GM03348 (cell line): ENCODE measurements around the gene EMX2.
"Not testable (repeated sequence)": the region's sequence is repeated elsewhere in the genome, so short reads cannot be mapped to it uniquely, and the experiment has no call there.

Source experiments
- DNase-seq: peaks from one replicate; pipeline ENCODE4 v3.0.0; 2012; ENCODE audit warnings: low spot score

The EMX2 gene

DNA sequence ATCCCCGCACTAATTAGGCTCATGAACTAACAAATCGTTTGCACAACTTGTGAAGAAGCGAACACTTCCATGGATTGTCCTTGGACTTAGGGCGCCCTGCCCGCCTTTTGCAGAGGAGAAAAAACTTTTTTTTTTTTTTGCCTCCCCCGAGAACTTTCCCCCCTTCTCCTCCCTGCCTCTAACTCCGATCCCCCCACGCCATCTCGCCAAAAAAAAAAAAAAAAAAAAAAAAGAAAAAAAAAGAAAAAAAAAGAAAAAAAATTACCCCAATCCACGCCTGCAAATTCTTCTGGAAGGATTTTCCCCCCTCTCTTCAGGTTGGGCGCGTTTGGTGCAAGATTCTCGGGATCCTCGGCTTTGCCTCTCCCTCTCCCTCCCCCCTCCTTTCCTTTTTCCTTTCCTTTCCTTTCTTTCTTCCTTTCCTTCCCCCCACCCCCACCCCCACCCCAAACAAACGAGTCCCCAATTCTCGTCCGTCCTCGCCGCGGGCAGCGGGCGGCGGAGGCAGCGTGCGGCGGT, at the start of gene EMX2:
Gene EMX2 (plus strand): TSS at position 41 of the 519 bp plus-strand sequence. CDS start 522 bp downstream, outside the sequence.
- no peak for DNase-seq

DNA sequence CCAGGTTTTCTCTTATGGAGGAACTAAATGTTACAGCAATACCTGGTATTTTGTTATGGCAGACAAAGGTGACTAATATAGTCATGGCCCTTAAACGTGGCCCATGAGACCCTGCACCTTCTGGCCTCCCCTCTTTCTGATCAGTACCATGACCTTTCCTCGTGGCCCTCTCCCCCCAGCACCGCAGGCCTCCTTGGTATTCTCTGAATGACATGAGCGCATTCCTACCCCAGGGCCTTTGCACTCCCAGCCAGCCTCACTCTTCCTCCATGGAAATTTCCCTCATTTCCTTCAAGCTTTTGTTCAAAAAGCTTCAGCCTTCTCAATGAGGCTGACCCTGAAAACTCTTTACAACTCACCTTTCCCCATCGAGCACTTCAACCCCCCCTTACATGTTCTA, 46.5 kb upstream of the EMX2 start:
- DNase-seq = no peak

DNA sequence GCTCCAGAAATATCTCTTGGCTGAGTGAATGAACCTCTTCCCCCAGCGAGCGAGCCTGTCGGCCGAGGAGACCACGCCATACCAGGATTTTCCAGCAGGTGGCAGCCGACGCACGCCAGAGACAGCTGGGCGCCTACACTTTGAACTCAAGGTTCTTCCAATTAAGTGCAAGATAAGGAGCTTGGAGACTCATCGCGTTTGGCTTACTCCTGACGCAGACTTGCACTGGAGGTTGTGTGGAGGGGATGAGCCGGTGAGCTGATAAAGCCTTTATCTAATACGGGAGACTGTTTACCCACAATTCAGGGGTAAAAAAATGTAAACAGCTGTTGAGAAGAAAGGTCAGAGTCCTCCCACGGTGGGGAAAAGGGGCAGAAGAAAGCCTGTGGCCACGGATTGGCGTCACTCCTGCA, 45.9 kb upstream of the EMX2 start:
- DNase-seq = peak; percentile 89

DNA sequence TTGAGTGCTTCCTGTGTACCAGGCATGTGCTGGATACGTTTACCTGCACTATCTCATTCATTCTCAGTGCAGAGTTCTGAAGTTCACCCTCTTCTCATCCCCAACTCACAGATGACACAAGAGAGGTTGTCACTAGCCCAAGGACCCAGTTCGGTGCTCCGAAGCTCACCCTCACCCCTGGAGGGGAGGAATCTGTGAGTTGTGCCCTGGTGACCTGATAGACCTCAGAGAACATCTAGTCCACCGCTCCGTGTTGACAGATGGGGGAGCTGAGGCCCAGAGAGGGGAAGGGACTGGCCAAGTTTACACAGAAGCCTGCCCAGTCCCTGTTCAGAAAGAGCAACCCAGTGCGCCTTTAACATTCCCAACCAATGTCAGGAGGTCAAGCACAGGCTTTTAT, 44.8 kb upstream of the EMX2 start:
- DNase-seq = no peak

DNA sequence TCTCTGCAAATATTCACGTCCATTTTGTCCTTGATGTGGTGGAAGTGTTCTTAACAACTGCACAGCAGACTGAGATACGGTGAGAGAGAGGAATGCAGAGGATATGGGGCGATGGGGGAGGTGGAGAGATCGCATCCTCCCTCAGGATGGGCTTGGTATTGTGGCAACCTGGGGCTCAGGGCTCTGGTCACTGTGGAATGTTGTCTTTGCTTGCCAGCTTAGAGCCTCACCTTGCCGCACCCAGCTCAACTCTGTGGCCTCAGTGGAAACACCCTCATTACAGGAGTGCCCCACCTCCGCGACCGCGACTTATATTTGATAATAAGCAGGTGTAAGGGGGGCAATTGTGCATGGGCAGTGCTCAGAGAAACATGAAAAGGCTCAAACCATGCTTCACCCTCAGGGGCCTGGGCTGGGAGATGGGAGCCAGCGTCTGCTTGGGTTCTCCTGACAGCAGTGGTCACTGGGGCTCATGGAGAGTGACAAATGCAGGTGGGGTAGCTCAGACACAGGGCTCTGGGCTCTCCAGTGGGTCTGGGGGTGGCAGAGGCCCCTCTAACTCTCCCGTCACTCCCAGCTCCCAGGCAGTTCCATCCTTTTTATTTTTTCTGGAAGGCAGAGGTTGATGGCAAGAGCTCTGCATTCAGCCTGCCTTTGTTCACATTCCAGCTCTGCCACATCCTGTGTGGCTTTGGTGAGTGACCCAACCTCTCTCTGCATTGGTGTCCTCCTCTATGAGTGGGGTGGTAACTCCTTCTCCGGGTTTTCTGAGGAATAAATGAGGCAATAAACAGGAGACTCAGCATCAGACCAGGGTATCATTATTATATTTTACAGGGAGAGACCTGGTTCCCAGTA, 43.1 kb upstream of the EMX2 start:
- peak; percentile 72 for DNase-seq

DNA sequence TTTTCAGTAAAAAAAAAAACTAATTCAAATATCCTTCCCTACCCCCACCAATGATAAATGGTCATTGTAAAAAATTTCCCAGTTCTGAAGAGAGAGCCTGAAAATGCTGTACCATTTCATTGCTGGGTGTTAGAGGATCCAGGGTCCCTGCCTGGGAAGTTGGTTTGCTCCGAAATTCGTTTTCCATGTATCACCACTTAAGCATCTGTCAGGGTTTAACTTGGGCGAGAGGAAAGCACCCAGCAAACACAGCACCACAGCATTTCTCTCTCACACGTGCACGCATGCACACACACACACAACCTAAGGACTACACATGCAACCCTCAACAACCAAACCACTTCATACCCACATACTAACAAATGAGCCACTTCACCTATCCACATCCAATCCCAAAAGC, 42.1 kb upstream of the EMX2 start:
- DNase-seq = no peak

DNA sequence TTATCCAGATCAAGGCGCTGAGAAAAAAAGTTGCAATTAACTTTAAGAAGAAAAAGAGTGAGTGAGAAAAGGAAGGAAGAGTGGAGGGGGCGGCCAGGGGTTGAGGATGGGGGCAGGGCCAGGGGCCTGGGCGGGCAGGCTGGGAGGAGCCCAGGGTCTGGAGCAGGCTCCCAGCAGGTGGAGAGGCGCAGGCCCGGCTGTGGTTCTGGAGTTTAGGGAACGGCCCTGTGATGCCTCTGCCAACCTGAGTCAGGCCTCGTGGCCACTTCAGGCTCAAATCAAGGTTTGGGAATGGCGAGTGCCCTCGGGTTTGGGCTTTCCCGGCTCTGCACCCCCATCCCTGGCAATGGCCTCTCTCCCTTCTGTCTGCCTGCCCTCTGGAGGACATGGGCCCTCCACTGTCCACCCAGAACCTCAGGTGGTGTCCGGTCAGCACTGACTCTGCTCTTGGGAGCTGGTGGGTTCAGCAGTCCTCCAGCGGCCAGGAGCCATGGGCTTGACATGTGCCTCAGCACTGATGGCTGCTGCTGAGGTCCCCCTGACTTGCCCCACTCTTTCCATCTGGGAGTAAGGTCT, 41.0 kb upstream of the EMX2 start:
- no peak for DNase-seq

DNA sequence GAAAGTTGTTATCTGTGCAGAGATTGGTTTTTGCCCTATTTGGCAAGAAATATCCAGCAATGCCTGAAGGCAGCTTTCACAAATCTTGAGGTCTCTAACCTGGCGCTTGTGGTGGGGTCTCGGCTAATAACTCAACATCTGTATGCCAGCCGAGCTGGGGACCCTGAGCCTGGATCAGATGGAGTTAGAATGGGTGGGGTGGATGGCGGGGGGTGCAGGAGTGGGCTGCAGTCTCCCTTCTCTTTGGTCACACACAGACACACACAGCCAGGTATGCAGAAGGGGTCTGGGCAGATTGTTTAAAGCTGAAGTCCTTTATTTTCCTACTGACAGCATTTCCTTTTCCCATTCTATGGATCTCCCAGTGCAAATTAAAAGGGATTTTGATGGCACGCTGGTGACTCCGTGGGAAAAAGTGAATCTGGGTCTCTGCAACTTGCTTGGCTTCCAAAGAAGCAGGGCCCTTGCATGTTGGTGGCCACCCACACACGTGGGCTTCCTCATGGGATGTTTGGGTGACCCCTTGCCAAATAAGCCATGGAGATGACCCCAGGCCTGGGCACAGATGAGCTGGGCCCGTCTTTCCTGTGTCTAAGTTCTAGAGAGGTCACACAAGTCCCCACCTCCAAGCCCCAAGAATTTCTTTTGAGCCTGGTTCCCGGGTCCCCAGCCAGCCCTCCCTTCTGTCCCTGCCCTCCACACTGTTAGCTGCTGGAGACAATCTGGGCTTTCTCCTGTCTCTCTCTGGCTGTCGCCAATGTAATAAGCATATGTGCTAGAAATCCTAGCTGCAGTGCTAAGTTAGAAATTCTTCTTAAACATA, 39.9 kb upstream of the EMX2 start:
- DNase-seq = no peak

DNA sequence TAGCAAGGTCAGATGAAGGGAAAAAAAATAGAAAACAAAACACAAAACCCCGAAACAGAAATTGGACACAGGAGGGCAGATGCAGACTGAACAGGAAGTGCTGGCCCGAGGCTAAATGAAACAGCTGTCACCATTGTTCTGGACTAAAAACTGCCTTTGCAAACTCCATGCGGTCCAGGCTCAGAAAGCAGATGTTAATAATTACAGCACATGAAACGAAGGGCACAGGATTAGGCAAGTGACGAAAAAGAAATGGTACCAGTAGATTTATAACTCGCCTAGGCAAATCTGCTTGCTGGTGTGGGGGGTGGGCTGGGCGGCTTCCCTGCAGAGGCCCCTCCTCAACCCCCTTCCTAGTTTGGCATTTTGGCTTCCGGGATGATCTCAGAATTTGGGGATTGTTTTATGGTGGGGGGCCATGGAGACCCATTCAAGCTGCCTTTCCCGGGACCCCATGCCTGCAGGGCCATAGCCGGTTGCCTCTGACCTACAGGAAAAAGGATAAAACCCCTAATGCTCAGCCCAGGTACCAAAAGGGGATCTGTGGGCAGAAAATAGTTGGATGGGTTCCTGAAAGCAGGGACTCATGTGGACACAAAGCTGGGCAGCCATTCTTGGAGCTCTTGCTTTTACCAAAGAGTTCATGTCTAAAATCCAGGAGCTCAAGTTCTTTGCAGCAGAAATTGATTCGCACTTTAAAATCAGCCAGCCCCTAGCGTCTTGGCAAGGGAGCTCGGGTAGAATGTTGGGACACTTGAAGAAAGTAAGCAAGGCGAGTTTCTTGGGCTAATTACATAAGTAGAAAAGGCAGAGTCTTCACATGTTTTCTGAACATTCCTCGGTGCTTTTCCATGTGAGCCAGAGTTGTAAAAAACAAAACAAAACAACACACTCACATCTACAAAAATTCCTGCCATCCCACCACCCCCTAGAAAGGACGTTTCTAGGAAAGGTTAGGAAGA, 39.0 kb upstream of the EMX2 start:
- peak; percentile 71 for DNase-seq

DNA sequence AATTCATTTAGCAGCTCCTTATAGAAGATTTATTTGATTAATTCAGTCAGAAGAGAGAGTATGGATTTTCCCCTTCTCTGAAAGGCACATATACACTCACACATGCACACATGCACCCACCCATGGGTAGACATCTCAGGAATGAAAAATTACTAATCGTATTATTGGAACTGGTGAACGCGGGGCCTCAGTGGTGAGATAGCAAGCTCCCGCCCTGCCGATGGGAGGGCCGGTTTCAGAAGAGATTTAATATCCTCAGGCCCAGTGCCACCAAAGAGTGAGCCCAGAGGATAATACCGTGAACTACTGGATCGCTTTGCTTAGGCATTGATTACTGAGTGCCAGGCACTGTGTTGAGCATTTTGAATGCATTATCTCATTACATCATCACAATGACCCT, 38.0 kb upstream of the EMX2 start:
- no peak for DNase-seq

DNA sequence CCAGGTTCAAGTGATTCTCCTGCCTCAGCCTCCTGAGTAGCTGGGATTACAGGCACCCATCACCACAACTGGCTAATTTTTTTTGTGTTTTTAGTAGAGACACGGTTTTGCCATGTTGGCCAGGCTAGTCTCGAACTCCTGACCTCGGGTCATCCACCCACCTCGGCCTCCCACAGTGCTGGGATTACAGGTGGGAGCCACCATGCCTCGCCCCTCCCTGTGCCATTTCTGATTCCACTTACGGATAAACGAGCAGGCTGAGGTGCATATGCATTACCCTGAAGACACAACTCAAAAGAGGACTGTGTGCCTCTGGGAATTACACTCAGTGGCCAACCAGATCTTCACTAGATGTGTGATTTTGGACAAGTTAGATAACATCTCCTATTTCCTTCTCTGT, 35.5 kb upstream of the EMX2 start:
- not testable (repeated sequence) for DNase-seq

DNA sequence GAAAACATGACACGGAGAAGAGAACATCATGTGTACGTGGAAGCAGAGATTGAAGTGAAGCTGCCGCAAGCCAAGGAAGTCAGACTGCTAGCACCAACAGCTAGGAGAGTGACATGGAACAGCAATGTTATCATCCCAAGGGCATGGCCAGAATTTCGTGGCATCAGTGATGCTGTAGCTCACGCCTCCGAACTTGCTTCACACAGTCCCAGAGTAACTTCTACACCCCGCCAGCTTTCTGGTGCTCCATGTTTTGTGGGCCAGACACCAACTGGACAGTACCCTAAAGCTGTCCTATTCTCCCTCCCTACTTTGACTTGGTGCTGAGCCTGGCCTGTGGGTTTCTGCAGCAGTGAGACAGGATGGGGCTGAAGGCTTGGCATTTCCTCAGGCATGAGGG, 33.0 kb upstream of the EMX2 start:
- no peak for DNase-seq

DNA sequence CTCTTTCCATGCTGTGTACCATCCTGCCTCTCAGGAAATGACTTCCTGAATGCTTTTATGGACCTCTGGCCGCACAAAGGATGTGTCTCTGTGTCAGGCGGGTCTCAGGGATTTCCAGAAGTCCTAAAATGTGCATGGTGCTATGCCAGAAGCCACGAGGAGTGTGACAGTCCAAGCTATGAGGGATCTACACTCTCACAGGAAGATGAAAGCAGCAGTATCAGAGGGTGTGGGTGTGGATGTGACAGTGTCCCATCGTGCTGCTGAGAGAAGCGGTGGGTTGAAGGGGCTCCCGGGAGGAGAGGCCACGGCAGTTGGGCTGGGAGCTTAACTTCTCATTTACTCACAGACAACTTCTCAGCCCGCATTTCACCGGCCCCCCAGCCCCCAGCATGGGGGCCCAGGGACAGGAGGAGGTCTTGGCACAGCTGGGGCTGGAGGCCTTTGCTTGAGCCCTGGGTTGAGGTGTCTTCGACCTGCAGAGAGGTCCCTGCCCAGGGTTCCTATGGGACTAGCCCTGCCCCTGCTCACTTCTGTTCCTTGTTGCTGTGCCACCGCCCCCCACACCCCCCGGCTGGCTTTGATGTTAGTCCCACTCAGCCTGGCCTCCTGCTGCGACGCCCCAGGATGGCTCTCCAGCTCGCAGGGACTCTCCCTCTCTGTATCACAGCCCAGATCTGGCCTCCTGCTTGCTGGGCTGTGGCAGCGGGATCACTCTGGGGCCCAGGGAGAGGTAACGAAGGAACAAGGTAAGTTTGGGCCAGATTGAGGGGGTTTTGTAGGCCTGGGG, 30.8 kb upstream of the EMX2 start:
- DNase-seq = no peak

DNA sequence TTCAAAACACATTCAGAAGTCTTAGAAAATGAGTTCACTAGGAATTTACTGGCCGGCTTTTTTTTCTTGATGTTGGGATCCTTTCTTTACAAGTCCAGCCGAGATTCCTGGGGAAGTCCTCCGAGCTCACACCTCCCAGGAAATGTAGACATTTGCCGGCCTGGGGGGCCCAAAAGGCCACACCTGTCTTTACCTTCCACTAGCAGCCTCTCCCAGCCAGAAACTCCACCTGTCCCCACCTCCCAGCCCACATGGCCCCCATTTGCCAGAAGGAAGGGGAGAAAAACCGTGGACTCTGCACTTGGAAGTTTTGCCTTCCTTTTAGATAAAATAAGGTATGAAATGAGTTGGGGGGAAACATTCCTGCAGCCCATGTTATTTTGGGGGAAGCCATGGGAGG, 27.6 kb upstream of the EMX2 start:
- no peak for DNase-seq

DNA sequence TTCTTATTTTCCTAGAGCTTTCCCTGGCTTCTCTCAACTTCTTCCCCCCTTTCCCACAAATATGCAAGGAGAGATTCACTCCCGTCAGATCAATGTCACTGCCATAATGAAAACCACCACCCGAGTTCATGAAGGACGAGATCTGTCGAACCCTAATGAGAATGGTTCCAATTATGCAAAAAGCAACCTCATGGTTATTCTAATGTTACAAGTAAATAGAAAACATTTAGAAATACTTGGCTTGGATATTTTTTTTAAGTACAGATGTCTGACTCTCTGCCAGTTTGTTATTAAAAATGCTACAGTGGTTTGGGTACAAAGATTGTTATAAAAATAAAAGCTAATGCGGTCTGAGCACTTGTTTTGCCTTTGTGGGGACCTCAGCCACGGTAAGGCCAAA, 25.9 kb upstream of the EMX2 start:
- DNase-seq = no peak

DNA sequence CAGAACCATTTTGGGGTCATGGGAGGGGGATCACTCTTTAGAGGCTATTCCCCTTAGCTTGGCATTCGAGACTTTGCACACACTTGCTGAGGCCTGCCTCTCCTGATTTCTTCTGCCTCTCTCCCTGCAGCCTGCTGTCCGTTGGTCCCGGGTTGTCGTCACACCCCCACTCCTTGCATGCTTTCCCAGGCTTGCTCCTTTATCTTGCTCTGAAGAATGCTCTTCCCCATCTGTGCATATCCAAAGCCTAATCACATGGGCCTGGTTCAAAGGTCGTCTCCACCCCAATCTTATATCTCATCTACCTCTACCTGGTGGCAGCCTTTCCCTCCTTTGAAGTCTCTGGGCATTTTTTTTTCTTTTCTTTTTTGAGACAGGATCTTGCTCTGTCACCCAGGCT, 24.3 kb upstream of the EMX2 start:
- DNase-seq = no peak

DNA sequence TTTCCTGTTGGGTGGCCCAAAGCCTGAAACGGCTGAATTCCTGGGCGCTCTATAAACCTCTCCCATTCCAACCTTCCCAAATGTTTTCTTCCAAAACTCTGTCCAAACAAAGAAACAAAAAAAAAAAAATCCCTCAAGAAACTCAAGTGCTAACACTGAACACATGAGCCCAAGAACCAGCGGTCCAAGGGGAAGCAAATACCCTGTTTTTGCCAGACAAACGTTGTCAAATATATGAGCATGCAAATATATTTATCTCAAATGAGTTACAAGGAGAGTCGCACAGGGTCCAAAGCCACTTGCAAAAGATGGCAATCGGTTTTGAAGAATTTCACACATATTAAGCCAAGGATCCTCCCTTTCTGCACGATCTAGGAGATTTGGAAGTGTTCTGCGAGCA, 23.3 kb upstream of the EMX2 start:
- DNase-seq = no peak

DNA sequence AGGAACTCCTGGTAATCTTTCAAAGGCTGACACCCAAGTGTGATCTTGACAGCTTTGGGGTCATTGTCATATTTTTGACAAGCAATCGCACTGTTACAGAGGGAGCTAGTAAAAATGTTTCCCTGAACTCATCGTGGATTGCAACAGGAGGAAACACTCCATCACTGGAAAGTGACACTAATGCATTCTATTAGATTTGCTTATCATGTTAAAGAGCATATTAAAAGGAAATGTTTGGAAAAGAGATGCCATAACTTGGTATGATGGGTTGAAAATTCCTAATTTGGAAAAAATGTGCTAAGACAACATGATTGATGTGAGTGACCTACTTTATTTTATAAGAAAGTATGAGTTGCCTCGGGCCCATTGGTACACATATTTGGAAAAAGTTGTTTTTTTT, 22.7 kb upstream of the EMX2 start:
- peak; percentile 49 for DNase-seq

DNA sequence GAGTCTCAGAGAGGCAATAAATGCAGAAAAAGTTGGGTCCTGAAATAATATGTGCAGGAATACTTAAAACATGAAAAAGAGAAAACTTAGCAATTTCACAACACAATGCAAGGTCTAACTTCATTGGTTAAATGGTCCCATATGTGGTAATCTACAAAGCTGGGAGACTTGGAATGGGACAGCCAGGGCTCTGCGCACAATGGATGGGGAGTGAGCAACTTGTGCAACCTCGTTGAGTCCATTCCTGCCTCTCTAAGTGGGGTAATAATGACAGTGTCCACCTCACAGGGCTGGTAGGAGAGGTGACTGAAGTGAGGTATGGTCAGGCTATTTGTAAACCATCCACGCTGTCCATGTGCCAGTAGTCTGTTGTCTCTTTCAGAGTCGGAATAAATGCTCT, 11.8 kb upstream of the EMX2 start:
- DNase-seq = peak; percentile 67

DNA sequence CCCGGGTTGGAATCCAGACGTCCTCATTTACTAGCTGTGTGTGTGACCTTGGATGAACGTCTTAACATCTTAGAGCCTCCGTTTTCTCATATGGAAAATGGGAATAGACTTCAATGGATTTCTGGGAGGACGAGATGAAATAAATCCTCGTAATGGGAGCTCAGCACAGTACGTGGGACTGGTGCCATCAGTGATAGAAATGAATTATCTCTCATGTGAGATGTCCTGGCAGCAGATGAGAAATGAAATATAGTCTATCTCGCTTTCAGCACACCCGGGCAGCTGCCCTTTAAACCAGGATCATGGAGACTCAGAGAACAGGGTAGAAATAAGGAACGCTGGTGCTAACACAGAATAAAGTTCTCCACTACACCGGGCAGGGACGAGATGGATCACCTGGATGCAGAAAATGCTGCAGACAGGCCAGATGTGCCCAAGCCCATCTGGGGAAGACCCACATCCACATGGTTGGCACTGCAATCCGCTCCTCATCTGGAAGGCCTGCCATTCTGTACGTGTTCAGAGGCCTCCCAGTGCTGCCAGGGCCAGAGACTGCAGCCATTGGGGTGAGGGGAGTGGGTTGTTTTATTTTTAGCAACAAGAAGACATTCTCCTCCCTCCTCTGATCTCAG, 11.1 kb upstream of the EMX2 start:
- no peak for DNase-seq
